MCF 10A (cell line): ENCODE data around the gene FAM110A. TPM values are rescaled to one million over a fixed set of nuclear protein-coding genes. Genes with fewer than 3 reads are reported as not detected.

Experiments
- BruUV-seq: library from RNA; stranded (reverse); fragments of 400-500 nt; replicated peaks from 2 replicates; lab custom pipeline; 2021; lab: Mats Ljungman, UMichigan
- CTCF ChIA-PET: fragments of 300-600 bp; sonication (Branson Sonifier 250); formaldehyde crosslinking; extraction: SDS; loops from one replicate; lab custom pipeline; 2021; ENCODE audit warnings: antibody characterized with exemption, inconsistent platforms; lab: Yijun Ruan, JAX
- POLR2A ChIA-PET: fragments of 300-600, 350-650 bp; sonication (Branson Sonifier 250); formaldehyde crosslinking; extraction: SDS; loops from one replicate; lab custom pipeline; 2020; ENCODE audit warnings: antibody characterized with exemption, inconsistent platforms; lab: Yijun Ruan, JAX
- DNase-seq: peaks from one replicate; pipeline ENCODE4 v3.0.0-alpha.2; 2018; ENCODE audit not compliant: unreplicated experiment
- H3K27ac Mint-ChIP-seq: one replicate; pipeline ENCODE4 v1.8.0; 2022; ENCODE audit warnings: mild to moderate bottlenecking, low read depth, mixed read lengths; ENCODE audit not compliant: unreplicated experiment
- H3K27me3 Mint-ChIP-seq: one replicate; pipeline ENCODE4 v1.8.0; 2022; ENCODE audit warnings: mixed read lengths; ENCODE audit not compliant: insufficient read depth, unreplicated experiment
- H3K36me3 Mint-ChIP-seq: one replicate; pipeline ENCODE4 v1.8.0; 2022; ENCODE audit warnings: mild to moderate bottlenecking, moderate library complexity, mixed read lengths; ENCODE audit not compliant: insufficient read depth, unreplicated experiment
- H3K4me1 Mint-ChIP-seq: one replicate; pipeline ENCODE4 v1.8.0; 2022; ENCODE audit warnings: mixed read lengths; ENCODE audit not compliant: insufficient read depth, unreplicated experiment
- H3K4me3 Mint-ChIP-seq: one replicate; pipeline ENCODE4 v1.8.0; 2022; ENCODE audit warnings: mild to moderate bottlenecking, moderate library complexity, mixed read lengths; ENCODE audit not compliant: unreplicated experiment
- H3K9me3 Mint-ChIP-seq: one replicate; pipeline ENCODE4 v1.8.0; 2022; ENCODE audit warnings: mixed read lengths; ENCODE audit not compliant: unreplicated experiment
- intact Hi-C: fragments of 100-400 bp; cut with micrococcal nuclease; formaldehyde crosslinking; loops from 2 replicates; pipeline ENCODE4 v1.14.1; 2022
- total RNA-seq: library from RNA; stranded (reverse); gene quantifications from 2 replicates; pipeline ENCODE4 v1.2.3, GENCODE V29; 2022
- TF ChIP-seq, protein P1 (sequence below): fragments of 200-600 bp; IDR thresholded peaks from one replicate; pipeline ENCODE4 v1.8.0; 2022; ENCODE audit warnings: antibody characterized with exemption, mild to moderate bottlenecking; ENCODE audit not compliant: unreplicated experiment

The FAM110A gene
- total RNA-seq, 1 experiment from 2014 or later, result 13.6 TPM

GRCh38 chr20:821046-821730, 12.3 kb upstream of the FAM110A start:
- H3K36me3 Mint-ChIP-seq, result no peaks in the 10 kb centered on the region
- intact Hi-C loops, result no loop called here
- ChIA-PET POLR2A (interaction anchor here (0.6 kb wide), 1 partner anchor 613 kb away, joined by 3 read pairs; no protein-coding TSS in a partner anchor), CTCF (interaction anchor here (0.6 to 9.5 kb wide), 3 partner anchors 10 to 135 kb away, joined by 3 to 464 read pairs (median 8); no protein-coding TSS in a partner anchor)
- no peaks in the 10 kb centered on the region for H3K9me3 Mint-ChIP-seq
- BruUV-seq, result no TSS peak
- no peaks in the 10 kb centered on the region for H3K4me1 Mint-ChIP-seq
- no peaks in the 10 kb centered on the region for H3K27me3 Mint-ChIP-seq
- H3K27ac Mint-ChIP-seq, result no peak overlapping the region
- H3K4me3 Mint-ChIP-seq, result no peak overlapping the region
- DNase-seq, result no peak
- TF ChIP-seq, protein P1, sequence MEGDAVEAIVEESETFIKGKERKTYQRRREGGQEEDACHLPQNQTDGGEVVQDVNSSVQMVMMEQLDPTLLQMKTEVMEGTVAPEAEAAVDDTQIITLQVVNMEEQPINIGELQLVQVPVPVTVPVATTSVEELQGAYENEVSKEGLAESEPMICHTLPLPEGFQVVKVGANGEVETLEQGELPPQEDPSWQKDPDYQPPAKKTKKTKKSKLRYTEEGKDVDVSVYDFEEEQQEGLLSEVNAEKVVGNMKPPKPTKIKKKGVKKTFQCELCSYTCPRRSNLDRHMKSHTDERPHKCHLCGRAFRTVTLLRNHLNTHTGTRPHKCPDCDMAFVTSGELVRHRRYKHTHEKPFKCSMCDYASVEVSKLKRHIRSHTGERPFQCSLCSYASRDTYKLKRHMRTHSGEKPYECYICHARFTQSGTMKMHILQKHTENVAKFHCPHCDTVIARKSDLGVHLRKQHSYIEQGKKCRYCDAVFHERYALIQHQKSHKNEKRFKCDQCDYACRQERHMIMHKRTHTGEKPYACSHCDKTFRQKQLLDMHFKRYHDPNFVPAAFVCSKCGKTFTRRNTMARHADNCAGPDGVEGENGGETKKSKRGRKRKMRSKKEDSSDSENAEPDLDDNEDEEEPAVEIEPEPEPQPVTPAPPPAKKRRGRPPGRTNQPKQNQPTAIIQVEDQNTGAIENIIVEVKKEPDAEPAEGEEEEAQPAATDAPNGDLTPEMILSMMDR, result no peak

DNA sequence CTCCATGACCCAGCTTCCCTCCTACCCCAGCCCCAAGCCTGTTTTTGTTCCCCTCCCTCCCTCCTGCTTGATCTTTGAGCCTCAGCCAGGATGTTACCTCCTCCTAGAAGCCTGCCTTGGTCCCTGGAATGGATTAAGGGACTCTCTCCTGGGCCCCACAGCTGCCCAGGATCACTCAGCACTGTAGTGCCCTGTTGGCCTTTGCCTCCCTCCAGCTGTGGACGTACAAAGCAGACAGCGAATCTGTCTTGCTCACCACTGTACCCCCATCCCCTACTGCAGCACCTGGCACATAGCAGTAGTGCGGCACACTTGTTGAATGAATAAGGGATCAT, 11.8 kb upstream of the FAM110A start:
- H3K4me3 Mint-ChIP-seq, result no peak overlapping the region
- H3K27me3 Mint-ChIP-seq, result no peaks in the 10 kb centered on the region
- no peaks in the 10 kb centered on the region for H3K4me1 Mint-ChIP-seq
- DNase-seq, result no peak
- TF ChIP-seq, protein P1, result no peak
- ChIA-PET POLR2A (interaction anchor here (1.3 kb wide), 1 partner anchor 12 kb away, joined by 3 read pairs; the partner anchor contains the start of gene FAM110A), CTCF (interaction anchor here (1.1 to 9.5 kb wide), 3 partner anchors 9 to 287 kb away, joined by 3 to 464 read pairs (median 8); no protein-coding TSS in a partner anchor)
- no peaks in the 10 kb centered on the region for H3K9me3 Mint-ChIP-seq
- H3K36me3 Mint-ChIP-seq, result no peaks in the 10 kb centered on the region
- no peak overlapping the region for H3K27ac Mint-ChIP-seq
- intact Hi-C loops, result no loop called here
- BruUV-seq, result no TSS peak

DNA sequence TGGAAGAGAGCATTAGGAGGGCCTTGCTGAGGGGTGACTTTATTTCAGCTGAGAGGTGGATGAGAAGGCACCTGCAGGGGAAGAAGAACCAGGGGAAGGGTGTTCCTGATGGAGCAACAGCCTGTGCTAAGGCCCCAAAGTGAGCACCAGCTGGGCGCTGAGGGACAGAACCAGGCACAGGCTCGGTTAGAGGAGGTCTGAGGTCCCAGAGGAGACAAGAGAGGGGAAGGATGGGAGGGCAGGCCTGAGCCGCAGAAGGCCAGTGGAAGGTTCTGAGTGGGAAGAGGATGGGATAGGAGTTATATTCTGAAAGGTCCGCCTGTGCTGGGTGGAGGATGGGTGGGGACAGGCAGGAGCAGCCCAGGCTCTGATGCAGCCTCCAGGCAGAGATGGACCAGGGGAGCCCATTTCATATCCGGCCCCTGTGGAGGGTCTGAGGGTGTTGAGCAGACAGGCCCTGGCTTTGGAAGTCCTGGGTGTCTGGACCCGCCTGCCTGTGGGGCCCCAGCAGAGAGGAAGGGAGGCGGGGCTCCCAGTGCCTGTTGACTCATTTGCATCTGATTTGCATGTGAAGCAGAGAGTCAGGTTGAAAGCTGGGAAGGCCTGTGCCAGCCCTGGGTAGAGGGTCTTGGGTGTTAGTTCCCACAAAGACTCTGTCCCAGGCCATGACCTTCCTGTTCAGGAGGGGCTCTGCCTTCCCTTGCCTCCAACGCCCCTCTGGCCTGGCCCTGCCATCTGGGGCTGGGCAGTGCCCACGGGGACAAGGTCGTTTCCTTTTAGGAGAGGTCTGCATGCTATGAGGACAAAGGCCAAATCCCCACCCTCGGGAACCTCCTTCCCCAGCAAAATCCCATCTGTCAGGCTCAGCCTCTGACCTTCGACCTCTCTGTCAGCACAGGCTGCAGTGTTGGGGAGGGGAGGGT, 10.6 kb upstream of the FAM110A start:
- intact Hi-C loops, result no loop called here
- TF ChIP-seq, protein P1, result no peak
- BruUV-seq, result no TSS peak
- no peaks in the 10 kb centered on the region for H3K36me3 Mint-ChIP-seq
- H3K4me1 Mint-ChIP-seq, result no peaks in the 10 kb centered on the region
- no peak for DNase-seq
- no peaks in the 10 kb centered on the region for H3K9me3 Mint-ChIP-seq
- no peak overlapping the region for H3K27ac Mint-ChIP-seq
- CTCF ChIA-PET, result interaction anchor here (0.6 to 9.5 kb wide), 6 partner anchors 25 to 893 kb away, joined by 3 to 464 read pairs (median 3); no protein-coding TSS in a partner anchor
- no peaks in the 10 kb centered on the region for H3K27me3 Mint-ChIP-seq
- H3K4me3 Mint-ChIP-seq, result no peak overlapping the region
- POLR2A ChIA-PET, result interaction anchor here (0.6 to 1.3 kb wide), 3 partner anchors 10 to 19 kb away, joined by 3 to 4 read pairs (median 3); partner anchors contain the start of gene FAM110A

DNA sequence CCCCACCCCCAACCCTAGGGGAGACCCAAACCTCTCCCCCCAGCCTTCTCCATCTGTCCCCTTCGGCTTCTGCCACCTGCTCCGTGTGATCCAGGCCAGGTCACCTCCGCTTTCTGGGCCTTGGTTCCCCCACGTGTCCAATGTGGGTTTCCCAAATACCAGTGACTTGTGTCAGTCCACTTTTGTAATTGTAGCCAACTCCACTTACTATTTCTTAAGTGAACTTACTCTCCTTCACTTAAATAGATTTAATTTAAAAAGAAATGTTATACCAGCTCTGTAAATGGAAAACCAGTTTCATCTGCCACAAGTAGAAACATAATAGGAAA, 10.0 kb upstream of the FAM110A start:
- Mint-ChIP-seq H3K9me3 (no peaks in the 10 kb centered on the region), H3K4me3 (no peak overlapping the region), H3K27me3 (no peaks in the 10 kb centered on the region), H3K27ac (no peak overlapping the region), H3K4me1 (no peaks in the 10 kb centered on the region), H3K36me3 (no peaks in the 10 kb centered on the region)
- ChIA-PET CTCF (interaction anchor here (0.6 to 2.2 kb wide), 2 partner anchors 132 to 358 kb away, joined by 3 to 18 read pairs; no protein-coding TSS in a partner anchor), POLR2A (interaction anchor here (0.6 to 0.8 kb wide), 2 partner anchors 10 to 18 kb away, joined by 3 to 4 read pairs; partner anchors contain the start of gene FAM110A)
- BruUV-seq, result no TSS peak
- DNase-seq, result no peak
- TF ChIP-seq, protein P1, result no peak
- intact Hi-C loops, result no loop called here
